HCT116 (cell line): ENCODE data around the gene TUBA1C. TPM values are rescaled to one million over a fixed set of nuclear protein-coding genes. Genes with fewer than 3 reads are reported as not detected.

Source experiments
- ATAC-seq: fragments of 200-7000 bp; cut with Tn5 transposase; 2 replicates; pipeline ENCODE4 v1.9.1; 2020; ENCODE audit warnings: mild to moderate bottlenecking, moderate library complexity
- BruUV-seq: library from RNA; stranded (reverse); fragments of 400-500 nt; replicated peaks from 2 replicates; lab custom pipeline; 2021; lab: Mats Ljungman, UMichigan
- CTCF ChIA-PET: fragments of 300-600 bp; sonication (Branson Sonifier 250); formaldehyde crosslinking; loops from one replicate; lab custom pipeline; 2021; ENCODE audit warnings: antibody characterized with exemption; lab: Charles Lee
- POLR2A ChIA-PET: fragments of 300-600, 350-600 bp; sonication (Branson Sonifier 250); formaldehyde crosslinking; loops from one replicate; lab custom pipeline; 2021; ENCODE audit warnings: antibody characterized with exemption; lab: Charles Lee
- RAD21 ChIA-PET, 2 experiments: fragments of 300-600 bp; sonication (Branson Sonifier 250); formaldehyde crosslinking; loops; one replicate each; lab custom pipeline; 2023; ENCODE audit warnings: low total read pairs in 2 of 2; ENCODE audit not compliant: uncharacterized antibody in 2 of 2, unreplicated experiment in 2 of 2, low non-redundant PET in 1 of 2; lab: Charles Lee
- DNase-seq: peaks from one replicate; pipeline ENCODE4 v3.0.0-alpha.2; 2010; ENCODE audit warnings: low read depth, low spot score
- H2AFZ ChIP-seq: fragments of 200-600 bp; shearing (Covaris generic), sonication (generic); 2 replicates; pipeline ENCODE4 v1.6.1; 2017; ENCODE audit warnings: low read depth, mixed run types, mixed read lengths, antibody characterized with exemption, low read length; ENCODE audit not compliant: poor library complexity, severe bottlenecking
- H3K27ac ChIP-seq: 2 replicates; pipeline ENCODE4 v1.5.1; 2012; ENCODE audit warnings: low read depth, low read length
- H3K27me3 ChIP-seq: fragments of 200-600 bp; sonication (generic); 2 replicates; pipeline ENCODE4 v1.6.1; 2016; ENCODE audit warnings: mixed run types, low read length, mixed read lengths; ENCODE audit not compliant: insufficient read depth
- H3K36me3 ChIP-seq, 2 experiments: fragments of 200-500 bp in 1 of 2; fragments of 200-600 bp in 1 of 2; sonication (Bioruptor generic) in 1 of 2; sonication (generic) in 1 of 2; 2 replicates each; pipeline versions ENCODE4 v1.5.1 to v1.6.1; 2014 to 2016; ENCODE audit warnings: low read length in 2 of 2, inconsistent platforms in 1 of 2, mixed read lengths in 1 of 2, mixed run types in 1 of 2; ENCODE audit not compliant: insufficient read depth in 2 of 2, control insufficient read depth in 1 of 2
- H3K4me1 ChIP-seq, 2 experiments: fragments of 200-600 bp in 1 of 2; sonication (generic) in 1 of 2; 2 replicates each; pipeline versions ENCODE4 v1.5.1 to v1.6.1; 2012 to 2017; ENCODE audit warnings: low read length in 2 of 2, inconsistent platforms in 1 of 2, mild to moderate bottlenecking in 1 of 2, mixed read lengths in 1 of 2, mixed run types in 1 of 2, moderate library complexity in 1 of 2; ENCODE audit not compliant: insufficient read depth in 2 of 2, control insufficient read depth in 1 of 2
- H3K4me2 ChIP-seq: fragments of 200-600 bp; sonication (generic); 2 replicates; pipeline ENCODE4 v1.6.1; 2017; ENCODE audit warnings: mixed run types, low read length, mixed read lengths
- H3K4me3 ChIP-seq, 2 experiments: fragments of 200-600 bp in 1 of 2; sonication (generic) in 1 of 2; replicated peaks in 1 of 2; 2 replicates each; pipeline ENCODE4 v1.5.1; 2011 to 2016; ENCODE audit warnings: low read length in 2 of 2, control low read depth in 1 of 2, low read depth in 1 of 2, mild to moderate bottlenecking in 1 of 2, mixed read lengths in 1 of 2, mixed run types in 1 of 2
- H3K79me2 ChIP-seq: fragments of 200-600 bp; sonication (generic); 2 replicates; pipeline ENCODE4 v1.6.1; 2017; ENCODE audit warnings: mild to moderate bottlenecking, mixed run types, low read length, moderate library complexity, mixed read lengths; ENCODE audit not compliant: insufficient read depth
- H3K9ac ChIP-seq: fragments of 200-600 bp; sonication (generic); 2 replicates; pipeline ENCODE4 v1.6.1; 2016; ENCODE audit warnings: low read length, mixed read lengths
- H3K9me2 ChIP-seq: fragments of 200-600 bp; sonication (generic), shearing (Covaris generic); 2 replicates; pipeline ENCODE4 v1.6.1; 2017; ENCODE audit warnings: mixed run types, mild to moderate bottlenecking, moderate library complexity; ENCODE audit not compliant: insufficient read depth
- H3K9me3 ChIP-seq, 2 experiments: fragments of 200-500 bp in 1 of 2; fragments of 200-600 bp in 1 of 2; sonication (Bioruptor generic) in 1 of 2; sonication (generic) in 1 of 2; 2 replicates each; pipeline ENCODE4 v1.6.1; 2014 to 2017; ENCODE audit warnings: low read length in 2 of 2, mixed read lengths in 2 of 2, inconsistent platforms in 1 of 2, low read depth in 1 of 2, mild to moderate bottlenecking in 1 of 2, mixed run types in 1 of 2, moderate library complexity in 1 of 2; ENCODE audit not compliant: control insufficient read depth in 1 of 2, insufficient read depth in 1 of 2
- H4K20me1 ChIP-seq: fragments of 200-600 bp; sonication (generic), shearing (Covaris generic); 2 replicates; pipeline ENCODE4 v1.6.1; 2017; ENCODE audit warnings: mixed run types, mild to moderate bottlenecking, moderate library complexity; ENCODE audit not compliant: insufficient read depth
- ATF3 ChIP-seq: IDR thresholded peaks from 2 replicates; pipeline ENCODE4 v1.6.1; 2012
- CEBPB ChIP-seq: IDR thresholded peaks from 2 replicates; pipeline ENCODE4 v1.6.1; 2012; ENCODE audit warnings: low read depth
- CTCF ChIP-seq, 3 experiments: fragments of 200-600 bp in 1 of 3; sonication (generic) in 1 of 3; IDR thresholded peaks in 2 of 3; conservative IDR thresholded peaks in 1 of 3; 2 replicates each; pipeline ENCODE4 v1.5.1; 2012 to 2017; ENCODE audit warnings: low read depth in 2 of 3, low read length in 2 of 3, antibody characterized with exemption in 1 of 3, borderline replicate concordance in 1 of 3, control low read depth in 1 of 3, mild to moderate bottlenecking in 1 of 3, mixed read lengths in 1 of 3, mixed run types in 1 of 3, moderate library complexity in 1 of 3; ENCODE audit not compliant: insufficient read depth in 1 of 3
- EGR1 ChIP-seq: IDR thresholded peaks from 2 replicates; pipeline ENCODE4 v1.6.1; 2012; ENCODE audit warnings: low read depth
- EZH2 ChIP-seq: fragments of 200-600 bp; sonication (generic); IDR thresholded peaks from 2 replicates; pipeline ENCODE4 v1.6.1; 2017; ENCODE audit warnings: antibody characterized with exemption, mixed run types
- MAX ChIP-seq: IDR thresholded peaks from 2 replicates; pipeline ENCODE4 v1.6.1; 2012
- POLR2A ChIP-seq: IDR thresholded peaks from 2 replicates; pipeline ENCODE4 v1.7.0; 2011; ENCODE audit warnings: borderline replicate concordance; ENCODE audit not compliant: insufficient read depth, insufficient read length; ENCODE audit errors: extremely low read depth
- POLR2AphosphoS5 ChIP-seq: IDR thresholded peaks from 2 replicates; pipeline ENCODE4 v1.6.1; 2011; ENCODE audit warnings: mild to moderate bottlenecking, low read depth, low read length, moderate library complexity
- RAD21 ChIP-seq: IDR thresholded peaks from 2 replicates; pipeline ENCODE4 v1.6.1; 2012; ENCODE audit warnings: low read depth, mild to moderate bottlenecking
- SIN3A ChIP-seq: IDR thresholded peaks from 2 replicates; pipeline ENCODE4 v1.6.1; 2012; ENCODE audit warnings: low read depth
- SP1 ChIP-seq: IDR thresholded peaks from 2 replicates; pipeline ENCODE4 v1.6.1; 2012; ENCODE audit warnings: low read depth
- SRF ChIP-seq: IDR thresholded peaks from 2 replicates; pipeline ENCODE4 v1.6.1; 2012; ENCODE audit warnings: low read depth
- TCF7L2 ChIP-seq: IDR thresholded peaks from 2 replicates; pipeline ENCODE4 v1.7.0; 2011; ENCODE audit warnings: borderline replicate concordance, inconsistent platforms; ENCODE audit not compliant: insufficient read depth, insufficient read length; ENCODE audit errors: extremely low read depth
- YY1 ChIP-seq: IDR thresholded peaks from 2 replicates; pipeline ENCODE4 v1.6.1; 2011; ENCODE audit warnings: low read length, low read depth, moderate library complexity, mild to moderate bottlenecking; ENCODE audit not compliant: insufficient replicate concordance; ENCODE audit errors: extremely low read depth
- ZBTB33 ChIP-seq: IDR thresholded peaks from 2 replicates; pipeline ENCODE4 v1.6.1; 2011; ENCODE audit warnings: mild to moderate bottlenecking, low read length, moderate library complexity; ENCODE audit not compliant: insufficient replicate concordance; ENCODE audit errors: extremely low read depth
- intact Hi-C: fragments of 100-400 bp; cut with micrococcal nuclease; formaldehyde crosslinking; loops from 2 replicates; pipeline ENCODE4 v1.10.0; 2022
- total RNA-seq: library from RNA; stranded (reverse); gene quantifications from one replicate; pipeline ENCODE4 v1.2.1, GENCODE V29; 2021; ENCODE audit not compliant: unreplicated experiment

TUBA1C gene
- total RNA-seq, 1 experiment from 2014 or later: 571 TPM

- TSS peak; percentile 85 for BruUV-seq
- H2AFZ ChIP-seq: no peak overlapping the region
- no peaks in the 10 kb centered on the region for H3K27me3 ChIP-seq
- H3K27ac ChIP-seq: peak overlapping the region; percentile 70
- no peaks in the 10 kb centered on the region for H4K20me1 ChIP-seq
- CTCF ChIA-PET: interaction anchor here (1.0 to 3.4 kb wide), 8 partner anchors 8 to 314 kb away, joined by 3 to 45 read pairs (median 15); partner anchors contain the start of gene DNAJC22
- POLR2A ChIA-PET: interaction anchor here (1.2 to 2.0 kb wide), 7 partner anchors 8 to 231 kb away, joined by 4 to 22 read pairs (median 7); partner anchors contain the start of gene SPATS2
- H3K4me2 ChIP-seq: peak overlapping the region; percentile 93
- RAD21 ChIA-PET: no interaction called here
- ATAC-seq (no peak), DNase-seq (no peak)
- H3K9me2 ChIP-seq: no peaks in the 10 kb centered on the region
- intact Hi-C loops: no loop called here
- H3K79me2 ChIP-seq: peaks cover 27% of the 10 kb centered on the region
- peak overlapping the region; percentile 72 to 99 for H3K4me3 ChIP-seq
- TF ChIP-seq ATF3 (no peak), POLR2A (no peak), RAD21 (no peak), CTCF (IDR thresholded peaks at IDR 0.05 in 2 of 3, conservative IDR thresholded peaks at IDR 0.05 in 1 of 3; ENCODE audit: borderline replicate concordance in 1 of 3, insufficient read depth in 1 of 3, low read depth in 2 of 3, low read length in 2 of 3) (no peak), POLR2AphosphoS5 (no peak; the same call in 1 of the 2 replicates), SP1 (no peak), CEBPB (no peak), EGR1 (no peak), SRF (no peak), SIN3A (no peak), EZH2 (no peak), MAX (no peak), TCF7L2 (no peak), YY1 (no peak), ZBTB33 (no peak)
- H3K36me3 ChIP-seq: peaks cover 14 to 23% of the 10 kb centered on the region in 2 experiments; a peak in 2 of 4 replicates
- H3K4me1 ChIP-seq: peaks cover 8 to 14% of the 10 kb centered on the region in 2 experiments
- H3K9me3 ChIP-seq: no peaks in the 10 kb centered on the region
- peak overlapping the region; percentile 88 for H3K9ac ChIP-seq
Observed at GRCh38 chr12:49323524-49324097, 58.7 kb downstream of the TUBA1C start.
